NOMO-1 treated with dmso at 0.1 percent for 144 hours (cell line): ENCODE data around the gene RLIM.
A peak's percentile ranks its signal among the peaks of the same experiment; 100 is the strongest.
"Not testable (repeated sequence)": the region's sequence is repeated elsewhere in the genome, so short reads cannot be mapped to it uniquely, and the experiment has no call there.

Experiments used
- DNase-seq: peaks from one replicate; lab custom pipeline; 2025; ENCODE audit not compliant: unreplicated experiment; lab: John Stamatoyannopoulos, UW

Gene RLIM

DNA sequence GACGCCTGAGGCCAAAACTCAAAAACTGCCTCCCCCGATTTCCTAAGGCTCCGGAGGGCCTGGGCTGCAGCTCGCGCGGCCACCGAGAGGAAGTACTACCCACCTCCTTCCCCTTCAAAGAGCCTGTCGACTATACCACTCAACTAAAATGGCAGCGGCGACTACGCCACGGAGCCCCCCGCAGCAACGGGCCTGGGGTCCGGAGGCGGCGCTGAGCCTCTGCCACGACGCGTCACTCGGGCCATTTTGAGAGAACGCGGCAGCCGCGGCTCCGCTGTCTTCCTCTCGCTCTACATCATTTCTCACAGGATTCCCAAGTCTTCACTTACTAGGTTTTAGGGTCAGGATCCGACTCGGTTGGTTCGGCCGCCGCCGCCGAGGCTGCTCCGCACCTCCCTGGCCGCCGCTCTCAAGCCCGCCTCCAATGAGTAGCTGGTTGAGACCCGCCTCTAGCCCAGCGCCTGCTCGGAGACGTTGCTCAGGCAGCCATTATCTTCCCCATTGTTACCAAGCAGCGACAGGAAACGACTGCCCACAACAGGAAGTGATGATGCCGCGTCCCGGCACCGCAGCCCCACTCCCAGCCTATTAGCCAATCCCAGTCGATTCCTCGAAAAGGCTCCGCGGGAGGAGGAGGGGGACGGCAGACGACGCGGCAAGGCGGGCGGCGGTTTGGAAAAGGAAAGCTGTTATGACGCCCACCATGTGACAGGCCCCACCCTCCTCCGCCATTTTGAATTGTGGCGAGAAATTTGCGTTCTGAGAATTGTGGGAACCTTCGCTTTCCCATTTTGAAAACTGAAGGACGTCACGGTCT, at the start of gene RLIM:
Gene RLIM, minus strand, starts transcription at position 532 of the 817 bp plus-strand sequence. CDS start 18,647 bp downstream, outside the sequence.
- DNase-seq: peak; percentile 94

- no peak for DNase-seq
Observed at GRCh38 chrX:74656079-74656745, 41.8 kb upstream of the RLIM start.

GRCh38 chrX:74654953-74655352, 40.5 kb upstream of the RLIM start:
- DNase-seq: not testable (repeated sequence)

GRCh38 chrX:74636749-74637314, 22.4 kb upstream of the RLIM start:
- no peak for DNase-seq

GRCh38 chrX:74613370-74614092, 893 bp downstream of the RLIM start:
- DNase-seq: peak; percentile 10

- no peak for DNase-seq
Observed at GRCh38 chrX:74606799-74607198, 7.6 kb downstream of the RLIM start.

DNA sequence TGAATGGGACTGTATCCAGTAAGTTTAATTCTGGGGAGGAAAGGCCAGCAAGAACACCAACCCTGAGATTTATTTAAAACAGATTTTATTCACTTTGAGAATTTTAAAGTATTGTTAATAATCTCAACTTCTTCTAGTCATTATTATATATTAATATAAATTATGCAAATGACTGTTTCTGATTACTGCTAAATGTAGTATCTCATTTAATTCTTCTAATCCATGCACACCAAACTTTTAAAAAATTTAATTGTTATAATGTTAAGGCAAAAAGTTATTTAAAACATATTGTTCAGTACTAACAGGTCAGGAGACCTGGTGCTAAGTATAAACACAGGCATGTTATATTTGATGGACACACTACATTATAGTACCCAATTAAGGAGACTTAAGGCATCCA, 8.1 kb downstream of the RLIM start:
- DNase-seq: no peak

DNA sequence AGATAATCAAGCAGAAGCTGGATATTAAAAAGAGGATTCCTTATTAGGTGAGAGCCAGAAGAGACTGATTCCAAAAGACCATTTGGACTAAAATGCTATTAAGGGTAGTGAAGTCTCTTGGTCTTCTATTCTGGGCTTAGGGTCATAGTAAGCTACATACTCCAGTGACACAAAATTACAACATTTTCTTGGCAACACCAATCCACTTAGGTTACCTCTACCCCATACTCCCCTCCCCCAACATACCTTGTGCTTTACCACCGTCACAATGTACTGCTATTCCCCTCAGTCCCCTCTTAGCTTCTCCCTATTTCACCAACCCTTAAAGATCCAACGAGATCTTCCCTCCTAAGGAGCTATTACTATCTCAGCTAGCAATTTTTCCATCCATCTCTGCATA, 11.4 kb downstream of the RLIM start:
- no peak for DNase-seq

DNA sequence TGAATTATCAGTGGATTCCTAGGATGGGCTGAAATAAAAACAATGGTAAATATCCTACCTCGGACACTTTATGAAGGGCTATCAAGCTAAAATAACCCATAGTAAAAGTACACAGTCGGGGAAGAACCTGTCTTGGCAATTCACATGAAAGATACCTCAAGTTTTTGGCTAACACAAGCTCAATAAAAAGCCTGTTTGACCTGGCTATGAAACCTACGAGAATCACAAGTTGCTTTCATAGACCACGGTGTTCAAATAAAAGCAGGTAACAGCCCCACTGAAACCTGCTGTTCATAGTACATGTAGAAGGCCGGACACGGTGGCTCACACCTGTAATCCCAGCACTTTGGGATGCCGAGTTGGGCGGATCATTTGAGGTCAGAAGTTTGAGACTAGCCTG, 12.3 kb downstream of the RLIM start:
- no peak for DNase-seq

GRCh38 chrX:74593593-74593992, 20.8 kb downstream of the RLIM start:
- no peak for DNase-seq

- no peak for DNase-seq
Observed at GRCh38 chrX:74585766-74586165, 28.7 kb downstream of the RLIM start.

GRCh38 chrX:74579597-74580198, 34.7 kb downstream of the RLIM start:
- DNase-seq: no peak

GRCh38 chrX:74578137-74578536, 36.3 kb downstream of the RLIM start:
- DNase-seq: no peak

DNA sequence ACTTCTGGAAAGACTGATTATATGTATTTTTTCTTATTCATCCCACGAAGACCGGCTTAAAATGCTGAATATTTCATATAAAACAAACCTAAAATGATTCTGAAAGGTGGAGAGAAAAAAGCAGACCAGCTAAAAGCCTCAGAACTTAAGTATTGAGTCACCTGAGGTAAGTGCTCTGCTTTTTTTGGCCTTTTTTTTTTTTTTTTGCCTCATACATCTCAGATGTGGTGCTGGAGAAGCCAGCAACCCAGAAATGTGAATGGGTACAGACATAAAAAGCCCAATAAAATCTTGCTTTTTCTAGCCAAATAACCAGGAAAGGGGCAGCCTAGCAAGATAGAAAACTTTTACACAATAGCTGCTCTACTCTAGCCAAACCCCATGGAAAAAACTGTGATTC, 57.0 kb downstream of the RLIM start:
- DNase-seq: no peak

DNA sequence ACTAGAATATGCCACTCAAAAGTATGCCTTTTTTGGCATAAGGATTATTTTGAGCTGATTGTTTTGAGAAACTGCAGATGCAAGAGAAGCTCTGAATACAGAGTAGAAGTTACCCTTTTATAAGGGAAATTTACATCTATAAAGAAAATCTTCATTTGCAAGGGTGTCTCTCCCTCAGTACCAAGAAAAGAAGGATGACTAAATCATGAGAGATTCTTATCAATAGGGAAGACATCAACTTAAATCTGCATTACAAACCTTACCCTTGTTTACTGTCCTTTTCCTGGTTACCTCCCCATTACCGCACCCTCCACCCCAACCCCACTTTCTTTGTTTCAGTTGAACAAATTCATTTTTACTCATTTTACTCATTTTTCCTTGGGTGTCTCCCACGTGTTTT, 62.5 kb downstream of the RLIM start:
- no peak for DNase-seq

- DNase-seq: peak; percentile 60
Observed at GRCh38 chrX:74550295-74550802, 64.1 kb downstream of the RLIM start.

- no peak for DNase-seq
Observed at GRCh38 chrX:74546984-74547383, 67.4 kb downstream of the RLIM start.

- DNase-seq: no peak
Observed at GRCh38 chrX:74545880-74546523, 68.4 kb downstream of the RLIM start.

DNA sequence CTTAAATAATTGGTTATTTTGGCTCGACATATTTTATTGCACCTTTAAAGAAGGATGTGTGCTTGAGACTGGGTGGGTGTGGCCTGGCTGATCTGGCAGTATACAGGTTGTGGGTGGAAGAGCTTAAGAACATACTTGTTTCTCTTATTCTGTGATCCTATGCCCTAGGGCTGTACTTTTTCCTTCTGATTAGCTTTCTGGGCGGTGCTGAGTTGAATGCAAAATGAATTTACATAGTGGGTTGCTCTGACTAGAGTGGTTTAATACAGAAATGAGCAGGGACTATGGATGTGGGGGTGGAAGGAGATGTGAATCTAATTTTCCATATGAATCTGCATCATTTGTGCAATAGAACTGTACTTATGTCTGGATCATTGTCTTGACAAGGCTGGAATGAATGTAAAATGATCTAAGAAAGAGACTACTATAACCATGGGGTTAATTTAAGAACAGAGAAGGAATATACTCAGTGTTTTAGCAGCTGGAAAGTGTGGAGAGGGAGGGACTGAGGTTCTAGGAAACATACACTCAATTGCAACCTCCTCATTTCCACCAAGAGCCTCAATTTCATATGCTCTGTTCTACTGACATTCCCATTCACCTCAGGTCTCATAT, 73.7 kb downstream of the RLIM start:
- DNase-seq: no peak

DNA sequence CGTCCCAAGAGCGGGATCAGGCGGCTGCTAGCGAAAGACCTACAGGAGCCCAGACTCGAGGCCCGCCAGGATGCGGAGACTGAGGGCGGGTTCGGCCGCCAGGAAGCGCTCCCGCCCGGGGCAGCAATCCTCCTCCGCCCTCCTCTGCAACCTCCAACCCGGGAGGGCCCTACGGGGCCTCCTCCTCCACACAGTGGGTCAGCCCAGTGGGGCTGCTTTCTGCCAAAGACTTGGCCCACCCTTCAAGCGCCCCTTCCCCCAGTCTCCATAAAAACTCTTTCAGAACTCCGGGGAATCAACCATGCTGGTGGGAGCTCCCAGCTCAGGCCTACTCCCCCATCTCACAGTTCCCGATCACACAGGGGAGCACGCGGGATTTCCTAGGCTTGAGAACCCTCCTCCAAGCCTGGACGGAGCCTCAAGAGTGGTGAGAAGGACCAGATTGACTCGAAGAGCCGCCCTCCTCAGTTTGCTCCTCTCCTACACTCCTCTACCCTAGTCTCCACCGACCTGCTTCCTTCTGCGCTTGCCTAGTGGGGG, 77.5 kb downstream of the RLIM start:
- no peak for DNase-seq
